ENCODE data around the gene CADPS. TPM values are rescaled to one million over a fixed set of nuclear protein-coding genes. Genes with fewer than 3 reads are reported as not detected.
A peak's percentile ranks its signal among the peaks of the same experiment; 100 is the strongest.

The CADPS gene
- polyA plus RNA-seq, 1 donor (not counting 4 experiments of a cell fraction or from before 2014, with no cell fraction given): not detected

- no peak overlapping the region for H2AFZ ChIP-seq (ENCODE audit: control insufficient read depth, low read length)
- no peak overlapping the region for H3K27ac ChIP-seq (ENCODE audit: control insufficient read depth, insufficient read depth, low read length)
- H3K9ac ChIP-seq (ENCODE audit: control insufficient read depth, extremely low read depth, insufficient read depth, low read length): no peak overlapping the region
- dilution Hi-C loops (cut with MboI; ENCODE audit: extremely low pct_ligation_motif_present, low sequenced_read_pairs): no loop called here
- H3K9me1 ChIP-seq (ENCODE audit: control insufficient read depth, extremely low read depth, insufficient read depth, low read length): no peaks in the 10 kb centered on the region
- no peaks in the 10 kb centered on the region for H3K9me3 ChIP-seq (ENCODE audit: control insufficient read depth, low read depth, low read length)
- H3K27me3 ChIP-seq (ENCODE audit: control insufficient read depth, extremely low read depth, insufficient read depth, low read length): no peaks in the 10 kb centered on the region
- FAIRE-seq (no peak), DNase-seq (ENCODE audit: low read depth, low spot score) (no peak)
- H3K79me2 ChIP-seq (ENCODE audit: control insufficient read depth, insufficient read depth, low read length): no peaks in the 10 kb centered on the region
- H3K4me2 ChIP-seq (ENCODE audit: control insufficient read depth, extremely low read depth, insufficient read depth, low read depth, low read length): no peak overlapping the region
- no peaks in the 10 kb centered on the region for H3K4me1 ChIP-seq (ENCODE audit: control insufficient read depth, extremely low read depth, insufficient read depth, low read length)
- no peak overlapping the region for H3K4me3 ChIP-seq (ENCODE audit: control insufficient read depth in 2 of 3, extremely low read depth in 1 of 3, insufficient read depth in 2 of 3, low read depth in 1 of 3, low read length in 3 of 3)
- no peaks in the 10 kb centered on the region for H3K36me3 ChIP-seq (ENCODE audit: control insufficient read depth in 2 of 2, extremely low read depth in 1 of 2, insufficient read depth in 2 of 2, low read length in 2 of 2)
- H4K20me1 ChIP-seq (ENCODE audit: control insufficient read depth, extremely low read depth, insufficient read depth, low read length): no peaks in the 10 kb centered on the region
- no peak for TF ChIP-seq EZH2 (IDR thresholded peaks at IDR 0.05; ENCODE audit: low read length)
- TF ChIP-seq, protein P1, sequence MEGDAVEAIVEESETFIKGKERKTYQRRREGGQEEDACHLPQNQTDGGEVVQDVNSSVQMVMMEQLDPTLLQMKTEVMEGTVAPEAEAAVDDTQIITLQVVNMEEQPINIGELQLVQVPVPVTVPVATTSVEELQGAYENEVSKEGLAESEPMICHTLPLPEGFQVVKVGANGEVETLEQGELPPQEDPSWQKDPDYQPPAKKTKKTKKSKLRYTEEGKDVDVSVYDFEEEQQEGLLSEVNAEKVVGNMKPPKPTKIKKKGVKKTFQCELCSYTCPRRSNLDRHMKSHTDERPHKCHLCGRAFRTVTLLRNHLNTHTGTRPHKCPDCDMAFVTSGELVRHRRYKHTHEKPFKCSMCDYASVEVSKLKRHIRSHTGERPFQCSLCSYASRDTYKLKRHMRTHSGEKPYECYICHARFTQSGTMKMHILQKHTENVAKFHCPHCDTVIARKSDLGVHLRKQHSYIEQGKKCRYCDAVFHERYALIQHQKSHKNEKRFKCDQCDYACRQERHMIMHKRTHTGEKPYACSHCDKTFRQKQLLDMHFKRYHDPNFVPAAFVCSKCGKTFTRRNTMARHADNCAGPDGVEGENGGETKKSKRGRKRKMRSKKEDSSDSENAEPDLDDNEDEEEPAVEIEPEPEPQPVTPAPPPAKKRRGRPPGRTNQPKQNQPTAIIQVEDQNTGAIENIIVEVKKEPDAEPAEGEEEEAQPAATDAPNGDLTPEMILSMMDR (optimal IDR thresholded peaks at IDR 0.05 in 1 of 3, IDR thresholded peaks at IDR 0.05 in 1 of 3, conservative IDR thresholded peaks at IDR 0.05 in 1 of 3; ENCODE audit: extremely low read depth in 1 of 3, insufficient read depth in 2 of 3, low read length in 3 of 3): no peak
Measured at GRCh38 chr3:62805106-62805505, 70.1 kb downstream of the CADPS start.

DNA sequence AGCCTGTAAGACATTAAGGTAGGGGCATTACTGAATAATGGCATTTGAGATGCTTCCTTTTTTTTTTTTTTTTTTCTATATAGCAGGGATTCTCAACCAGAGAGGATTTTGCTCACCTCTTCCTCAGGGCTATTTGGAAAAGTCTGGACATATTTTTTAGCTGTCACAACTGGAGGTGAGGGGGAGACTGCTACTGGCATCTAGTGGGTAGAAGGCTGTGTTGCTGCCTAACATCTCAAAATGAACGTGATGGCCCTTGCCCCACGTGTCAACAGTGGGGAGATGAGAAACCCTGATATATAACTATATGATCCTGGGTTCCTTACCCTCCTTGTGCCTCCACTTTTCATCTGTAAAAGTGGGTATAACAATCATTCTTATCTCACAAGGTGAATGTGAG, 71.9 kb downstream of the CADPS start:
- no peaks in the 10 kb centered on the region for H3K27me3 ChIP-seq (ENCODE audit: control insufficient read depth, extremely low read depth, insufficient read depth, low read length)
- H3K79me2 ChIP-seq (ENCODE audit: control insufficient read depth, insufficient read depth, low read length): no peaks in the 10 kb centered on the region
- H4K20me1 ChIP-seq (ENCODE audit: control insufficient read depth, extremely low read depth, insufficient read depth, low read length): no peaks in the 10 kb centered on the region
- no peaks in the 10 kb centered on the region for H3K9me3 ChIP-seq (ENCODE audit: control insufficient read depth, low read depth, low read length)
- DNase-seq (ENCODE audit: low read depth, low spot score) (no peak), FAIRE-seq (no peak)
- H3K9me1 ChIP-seq (ENCODE audit: control insufficient read depth, extremely low read depth, insufficient read depth, low read length): no peaks in the 10 kb centered on the region
- dilution Hi-C loops (cut with MboI; ENCODE audit: extremely low pct_ligation_motif_present, low sequenced_read_pairs): no loop called here
- no peaks in the 10 kb centered on the region for H3K36me3 ChIP-seq (ENCODE audit: control insufficient read depth in 2 of 2, extremely low read depth in 1 of 2, insufficient read depth in 2 of 2, low read length in 2 of 2)
- no peak overlapping the region for H3K4me3 ChIP-seq (ENCODE audit: control insufficient read depth in 2 of 3, extremely low read depth in 1 of 3, insufficient read depth in 2 of 3, low read depth in 1 of 3, low read length in 3 of 3)
- no peak overlapping the region for H3K27ac ChIP-seq (ENCODE audit: control insufficient read depth, insufficient read depth, low read length)
- TF ChIP-seq EZH2 (IDR thresholded peaks at IDR 0.05; ENCODE audit: low read length): no peak
- TF ChIP-seq, protein P1 (optimal IDR thresholded peaks at IDR 0.05 in 1 of 3, IDR thresholded peaks at IDR 0.05 in 1 of 3, conservative IDR thresholded peaks at IDR 0.05 in 1 of 3; ENCODE audit: extremely low read depth in 1 of 3, insufficient read depth in 2 of 3, low read length in 3 of 3): peak in 2 of 3 experiments; percentile 11 to 57
- H3K9ac ChIP-seq (ENCODE audit: control insufficient read depth, extremely low read depth, insufficient read depth, low read length): no peak overlapping the region
- no peak overlapping the region for H2AFZ ChIP-seq (ENCODE audit: control insufficient read depth, low read length)
- no peaks in the 10 kb centered on the region for H3K4me1 ChIP-seq (ENCODE audit: control insufficient read depth, extremely low read depth, insufficient read depth, low read length)
- no peak overlapping the region for H3K4me2 ChIP-seq (ENCODE audit: control insufficient read depth, extremely low read depth, insufficient read depth, low read depth, low read length)
